Stimulated activated CD4-positive, alpha-beta T cell treated with anti-CD3 and anti-CD28 coated beads, Interleukin-4, amount 100 ng/mL, for 4 hours (primary cell): Measurements from ENCODE around the gene DOK3.

Experiments used
- DNase-seq, 2 experiments: peaks; one replicate each; pipeline ENCODE4 v3.0.0-alpha.2; 2020

The DOK3 gene

GRCh38 chr5:177478711-177479646 lies 30.6 kb downstream of the DOK3 start:
- DNase-seq = peak in 1 of 2 experiments; percentile 48

GRCh38 chr5:177477701-177478477 lies 31.7 kb downstream of the DOK3 start:
- DNase-seq = no peak

- no peak for DNase-seq
Observed at GRCh38 chr5:177476531-177477233, 32.9 kb downstream of the DOK3 start.

- peak in 1 of 2 experiments; percentile 32 for DNase-seq
Observed at GRCh38 chr5:177475563-177476427, 33.8 kb downstream of the DOK3 start.

GRCh38 chr5:177474846-177475562 lies 34.6 kb downstream of the DOK3 start:
- no peak for DNase-seq

- no peak for DNase-seq
Observed at GRCh38 chr5:177474002-177474476, 35.6 kb downstream of the DOK3 start.

- DNase-seq = no peak
Observed at GRCh38 chr5:177473443-177474001, 36.1 kb downstream of the DOK3 start, which contains the start of gene DBN1. Gene DBN1 (minus strand): TSS chr5:177473634. CDS start chr5:177473521, 113 bp downstream.

- DNase-seq = peak; percentile 51 to 55
Observed at GRCh38 chr5:177472460-177473442, 36.9 kb downstream of the DOK3 start.

GRCh38 chr5:177471610-177472356 lies 37.8 kb downstream of the DOK3 start:
- DNase-seq = no peak

- no peak for DNase-seq
Observed at GRCh38 chr5:177470759-177471536, 38.7 kb downstream of the DOK3 start.

- DNase-seq = no peak
Observed at GRCh38 chr5:177469750-177470525, 39.7 kb downstream of the DOK3 start.

- no peak for DNase-seq
Observed at GRCh38 chr5:177468685-177469628, 40.7 kb downstream of the DOK3 start.

GRCh38 chr5:177468329-177468684 lies 41.3 kb downstream of the DOK3 start:
- no peak for DNase-seq

- no peak for DNase-seq
Observed at GRCh38 chr5:177467436-177467835, 42.2 kb downstream of the DOK3 start.

GRCh38 chr5:177466861-177467260 lies 42.8 kb downstream of the DOK3 start:
- DNase-seq = no peak

GRCh38 chr5:177465044-177465443 lies 44.6 kb downstream of the DOK3 start:
- no peak for DNase-seq
